HG03457 (cell line): ENCODE measurements around the gene PTGES3.
"Not testable (repeated sequence)": the region's sequence is repeated elsewhere in the genome, so short reads cannot be mapped to it uniquely, and the experiment has no call there.

Source experiments
- ATAC-seq: cut with Tn5 transposase; IDR thresholded peaks from one replicate; pipeline ENCODE4 v1.9.1; 2021; ENCODE audit warnings: moderate number of reproducible peaks; ENCODE audit not compliant: unreplicated experiment

The PTGES3 gene

DNA sequence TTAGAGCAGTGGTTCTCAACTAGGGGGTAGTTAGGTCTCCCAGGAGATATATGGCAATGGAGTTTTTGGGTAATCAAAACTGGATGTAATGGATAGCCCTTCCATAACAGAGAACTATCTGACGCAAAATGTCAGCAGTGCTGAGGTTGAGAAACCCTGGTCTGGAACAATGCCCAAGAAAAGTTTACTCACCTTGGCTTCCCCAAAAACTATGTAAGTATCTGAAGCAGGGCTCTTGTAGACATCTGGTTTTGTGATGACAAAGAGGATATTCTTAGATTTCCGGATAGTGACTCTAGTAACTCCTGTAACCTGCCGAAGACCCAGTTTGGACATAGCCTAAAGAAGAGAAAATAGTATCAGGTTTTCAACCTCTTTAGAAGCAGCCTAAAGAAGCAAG lies 25.3 kb upstream of the PTGES3 start:
- no peak for ATAC-seq

DNA sequence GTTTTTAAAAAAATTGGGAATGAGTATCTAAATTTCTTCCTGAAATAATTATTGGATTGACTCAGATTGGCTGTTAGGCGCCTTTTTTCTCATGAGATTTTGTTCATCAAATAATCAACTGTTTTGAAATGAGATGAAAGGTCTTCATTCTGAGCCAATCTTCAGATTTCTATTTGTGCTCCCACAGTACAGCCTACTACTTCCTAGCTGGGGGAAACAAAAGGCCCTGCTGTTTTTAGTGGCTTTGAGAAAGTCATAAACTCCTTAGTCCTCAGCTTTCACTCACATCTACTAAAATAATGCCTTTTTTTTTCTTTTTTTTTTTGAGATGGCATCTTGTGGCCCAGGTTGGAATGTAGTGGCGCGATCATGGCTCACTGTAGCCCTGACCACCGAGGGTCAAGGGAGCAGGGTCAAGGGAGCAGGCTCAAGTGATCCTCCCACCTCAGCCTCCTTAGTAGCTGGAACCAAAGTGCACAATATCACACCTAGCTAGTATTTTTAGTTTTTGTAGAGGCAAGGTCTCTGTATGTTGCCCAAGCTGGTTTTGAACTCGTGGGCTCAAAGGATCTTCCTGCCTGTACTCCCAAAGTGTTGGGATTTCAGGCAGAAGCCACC lies 21.8 kb upstream of the PTGES3 start:
- no peak for ATAC-seq

DNA sequence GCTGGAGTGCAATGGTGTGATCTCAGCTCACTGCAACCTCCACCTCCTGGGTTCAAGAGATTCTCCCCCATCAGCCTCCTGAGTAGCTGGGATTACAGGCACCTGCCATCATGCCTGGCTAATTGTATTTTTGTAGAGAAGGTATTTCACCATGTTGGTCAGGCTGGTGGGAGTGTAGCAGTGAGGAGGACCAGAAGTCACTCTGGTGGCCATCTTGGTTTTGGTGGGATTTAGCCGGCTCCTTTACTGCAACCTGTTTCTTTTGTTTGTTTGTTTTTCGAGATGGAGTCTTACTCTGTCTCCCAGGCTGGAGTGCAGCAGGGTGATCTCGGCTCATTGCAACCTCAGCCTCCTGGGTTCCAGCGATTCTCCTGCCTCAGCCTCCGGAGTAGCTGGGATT lies 16.4 kb upstream of the PTGES3 start:
- not testable (repeated sequence) for ATAC-seq

DNA sequence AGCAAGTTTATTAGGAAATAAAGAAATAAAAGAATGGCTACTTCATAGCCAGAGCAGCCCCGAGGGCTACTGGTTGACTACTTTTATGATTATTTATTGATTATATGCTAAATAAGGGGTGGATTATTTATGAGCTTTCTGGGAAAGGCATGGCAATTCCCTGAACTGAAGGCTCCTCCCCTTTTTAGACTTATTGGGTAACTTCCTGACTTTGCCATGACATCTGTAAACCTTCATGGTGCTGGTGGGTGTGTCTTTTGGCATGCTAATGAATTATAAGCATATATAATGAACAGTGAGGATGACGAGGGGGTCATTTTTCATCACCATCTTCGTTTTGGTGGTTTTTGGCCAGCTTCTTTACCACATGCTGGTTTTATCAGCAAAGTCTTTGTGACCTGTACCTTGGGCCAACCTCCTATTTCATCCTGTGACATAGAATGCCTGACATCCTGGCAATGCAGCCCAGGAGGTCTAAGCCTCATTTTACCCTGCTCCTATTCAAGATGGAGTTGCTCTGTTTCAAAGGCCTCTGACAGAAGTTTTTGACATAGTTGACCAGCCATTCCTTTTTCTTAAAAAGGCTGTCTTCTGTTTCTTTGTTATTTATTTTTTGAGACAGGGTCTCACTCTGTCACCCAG lies 11.1 kb upstream of the PTGES3 start:
- no peak for ATAC-seq

DNA sequence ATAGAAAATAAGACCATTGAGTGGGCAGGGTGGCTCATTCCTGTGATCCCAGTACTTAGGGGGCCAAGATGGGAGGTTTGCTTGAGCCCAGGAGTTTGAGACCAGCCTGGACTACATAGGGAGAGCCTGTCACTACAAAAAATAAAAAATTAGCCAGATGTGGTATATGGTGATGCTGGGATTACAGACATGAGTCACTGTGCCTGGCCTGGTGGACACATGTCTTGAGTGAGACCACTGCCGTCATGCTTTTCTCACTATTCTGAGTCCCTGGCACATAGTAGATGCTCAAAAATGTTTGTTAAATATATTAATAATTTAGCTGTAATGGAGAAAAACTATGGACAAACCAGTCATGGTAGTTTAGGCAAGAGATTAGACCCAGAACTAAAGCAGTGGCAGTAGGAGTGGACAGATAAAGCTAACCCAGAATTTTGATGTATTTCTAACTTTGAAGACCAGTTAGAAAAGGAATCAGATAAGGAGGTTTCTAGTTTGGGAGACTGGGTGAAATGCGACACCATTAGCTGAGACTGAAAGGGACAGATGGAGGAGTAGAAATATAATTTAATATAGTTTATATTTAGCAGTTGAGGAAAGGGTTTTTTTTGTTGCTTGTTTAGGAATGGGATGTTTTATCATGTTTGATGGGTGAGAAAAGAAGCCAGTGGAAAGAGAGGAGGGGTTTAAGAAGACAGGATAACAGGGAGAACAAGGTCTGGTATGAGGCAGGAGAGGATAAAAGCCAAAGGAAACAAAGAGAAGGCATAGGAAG lies 7.4 kb upstream of the PTGES3 start:
- ATAC-seq = no peak

DNA sequence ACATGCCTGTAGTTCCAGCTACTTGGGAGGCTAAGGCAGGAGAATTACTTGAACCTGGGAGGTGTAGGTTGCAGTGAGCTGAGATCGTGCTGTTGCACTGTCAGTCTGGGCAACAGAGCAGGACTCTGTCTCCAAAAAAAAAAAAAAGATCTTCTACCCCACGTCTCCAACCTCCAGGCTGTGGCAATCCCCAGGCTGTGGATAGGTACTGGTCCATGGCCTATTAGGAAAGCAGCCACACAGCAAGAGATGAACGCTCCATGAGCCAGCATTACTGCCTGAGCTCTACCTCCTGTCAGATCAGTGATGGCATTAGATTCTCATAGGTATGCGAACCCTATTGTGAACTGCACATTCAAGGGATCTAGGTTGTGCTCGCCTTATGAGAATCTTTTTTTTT lies 6.1 kb upstream of the PTGES3 start:
- no peak for ATAC-seq

DNA sequence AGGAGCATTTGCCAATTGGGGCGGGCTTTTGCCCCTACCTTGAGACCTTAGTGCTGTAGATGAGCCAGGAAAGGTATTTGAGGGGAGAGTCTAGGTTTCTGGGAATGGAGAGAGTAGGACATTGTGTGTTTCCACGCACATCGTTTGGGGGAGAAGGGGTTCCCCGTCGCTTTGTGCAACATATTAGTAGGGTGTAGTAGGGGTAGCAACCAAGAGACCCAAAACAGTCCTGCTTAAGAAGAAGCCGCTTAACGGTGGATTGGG lies 694 bp upstream of the PTGES3 start:
- ATAC-seq = no peak

DNA sequence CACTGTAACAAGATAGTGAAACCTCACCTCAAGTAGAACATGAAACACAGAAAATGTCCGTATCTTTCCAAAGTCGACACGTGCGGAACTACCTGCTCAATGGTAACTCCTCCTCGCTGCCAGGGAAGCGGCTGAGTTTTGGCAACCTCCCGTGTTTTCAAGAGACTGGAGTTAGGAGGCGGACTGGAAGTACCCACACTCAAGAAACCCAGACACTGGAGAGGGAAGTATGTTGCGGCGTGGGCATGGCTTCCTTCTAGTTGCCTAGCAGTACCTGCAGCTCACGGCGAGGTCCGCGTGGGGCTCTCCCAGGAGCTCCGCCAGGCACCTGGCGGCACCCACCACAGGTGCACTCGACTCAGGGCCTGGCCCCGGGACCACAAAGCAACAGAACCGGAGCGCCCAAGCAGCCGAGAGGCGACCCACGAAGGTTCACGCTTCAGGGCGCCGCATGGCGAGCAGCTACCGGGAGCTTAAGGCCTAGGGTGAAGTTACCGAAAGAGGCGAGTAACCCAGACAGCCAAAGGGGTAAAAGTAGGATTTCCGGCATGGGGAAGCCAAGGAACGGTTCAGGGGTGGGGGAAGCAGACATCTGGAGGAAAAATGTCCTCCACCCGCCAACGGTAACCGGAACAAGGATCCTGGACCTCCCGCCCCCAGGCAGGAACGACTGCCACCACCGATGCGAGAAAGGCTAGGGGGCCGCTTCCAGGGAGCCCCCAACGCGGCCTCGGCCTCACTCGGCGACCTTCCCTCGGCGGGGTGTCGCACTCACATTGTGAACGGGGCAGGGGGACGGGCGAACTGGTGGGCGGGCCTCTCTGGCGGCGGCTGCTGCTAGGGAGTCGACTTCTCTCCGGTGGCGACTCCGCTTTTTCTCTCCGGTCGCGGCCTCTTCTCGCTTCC lies 608 bp downstream of the PTGES3 start:
- no peak for ATAC-seq

DNA sequence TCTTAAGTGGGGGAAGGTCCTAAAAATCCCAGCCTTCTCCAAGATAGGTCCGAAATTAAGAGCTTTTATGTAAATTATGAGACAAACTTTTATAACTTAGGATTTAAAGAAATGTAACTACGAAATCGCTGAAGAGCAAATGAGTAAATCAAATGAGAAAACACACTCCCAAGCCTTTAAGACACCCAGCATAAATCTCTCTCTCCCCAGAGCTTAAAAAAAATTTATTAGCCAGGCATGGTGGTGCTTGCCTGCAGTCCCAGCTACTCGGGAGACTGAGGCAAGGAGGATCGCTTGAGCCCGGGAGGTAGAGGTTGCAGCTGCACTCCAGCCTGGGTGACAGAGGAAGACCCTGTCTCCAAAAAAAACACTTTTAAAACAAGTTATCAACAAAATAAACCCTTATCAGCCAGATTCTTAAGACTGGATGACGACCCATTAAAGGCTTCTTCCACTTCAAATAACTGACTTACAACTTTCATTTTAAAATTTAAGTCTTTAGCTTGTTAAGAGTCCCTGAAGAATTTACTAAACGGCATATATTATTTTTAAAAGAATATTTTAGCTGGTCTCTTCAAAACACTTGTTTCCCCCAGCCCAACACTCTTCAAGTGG lies 3.2 kb downstream of the PTGES3 start:
- ATAC-seq = no peak

DNA sequence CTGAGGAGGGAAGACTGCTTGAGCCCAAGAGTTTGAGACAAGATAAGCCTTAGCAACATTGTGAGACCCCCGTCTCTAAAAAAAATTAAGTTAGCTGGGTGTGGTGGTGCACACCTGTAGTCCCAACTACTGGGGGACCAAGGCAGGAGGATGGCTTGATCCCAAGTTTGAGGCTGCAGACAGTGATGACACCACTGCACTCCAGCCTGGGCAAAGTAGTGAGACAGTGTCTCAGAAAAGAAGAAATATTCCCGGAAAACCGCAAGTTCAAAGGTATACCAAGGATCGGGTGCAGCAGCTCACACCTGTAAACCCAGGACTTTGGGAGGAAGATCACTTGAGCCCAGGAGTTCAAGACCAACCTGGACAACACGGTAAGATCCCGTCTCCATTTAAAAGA lies 5.8 kb downstream of the PTGES3 start:
- ATAC-seq = no peak

DNA sequence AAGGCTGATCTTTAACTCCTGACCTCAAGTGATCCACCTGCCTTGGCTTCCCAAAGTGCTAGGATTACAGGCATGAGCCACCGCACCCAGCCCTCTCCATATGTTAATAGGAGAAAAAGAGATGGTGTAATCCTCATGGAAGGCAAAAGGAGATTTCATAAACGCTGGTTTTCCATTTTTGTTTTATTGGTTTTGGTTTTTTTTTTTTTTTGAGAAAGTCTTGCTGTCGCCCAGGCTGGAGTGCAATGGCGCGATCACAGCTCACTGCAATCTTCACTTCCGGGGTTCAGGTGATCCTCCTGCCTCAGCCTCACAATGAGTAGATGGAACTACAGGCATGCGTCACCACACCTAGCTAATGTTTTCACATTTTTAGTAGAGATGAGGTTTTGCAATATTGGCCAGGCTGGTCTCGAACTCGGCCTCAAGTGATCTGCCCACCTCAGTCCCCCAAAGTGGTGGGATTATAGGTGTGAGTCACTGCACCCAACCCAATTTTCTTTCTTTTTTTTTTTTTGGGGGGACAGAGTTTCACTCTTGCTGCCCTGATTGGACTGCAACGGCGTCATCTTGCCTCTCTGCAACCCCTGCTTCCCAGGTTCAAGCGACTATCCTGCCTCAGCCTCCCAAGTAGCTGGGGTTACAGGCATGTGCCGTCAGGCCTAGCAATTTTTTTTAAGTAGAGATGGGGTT lies 8.1 kb downstream of the PTGES3 start:
- ATAC-seq = no peak

DNA sequence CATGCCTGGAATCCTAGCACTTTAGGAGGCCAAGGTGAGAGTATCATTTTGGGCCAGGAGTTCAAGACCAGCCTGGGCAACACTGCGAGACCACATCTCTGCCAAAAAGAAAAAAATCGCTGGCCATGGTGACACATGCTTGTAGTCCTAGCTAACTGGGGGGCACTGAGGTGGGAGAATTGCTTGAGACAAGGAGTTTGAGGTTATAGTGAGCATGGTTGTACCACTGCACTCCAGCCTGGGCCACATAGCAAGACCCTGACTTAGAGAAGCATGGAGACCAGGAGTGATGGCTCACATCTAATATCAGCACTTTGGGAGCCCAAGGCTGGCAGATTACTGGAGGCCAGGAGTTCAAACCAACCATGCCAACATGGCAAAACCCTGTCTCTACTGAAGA lies 9.2 kb downstream of the PTGES3 start:
- ATAC-seq = no peak

DNA sequence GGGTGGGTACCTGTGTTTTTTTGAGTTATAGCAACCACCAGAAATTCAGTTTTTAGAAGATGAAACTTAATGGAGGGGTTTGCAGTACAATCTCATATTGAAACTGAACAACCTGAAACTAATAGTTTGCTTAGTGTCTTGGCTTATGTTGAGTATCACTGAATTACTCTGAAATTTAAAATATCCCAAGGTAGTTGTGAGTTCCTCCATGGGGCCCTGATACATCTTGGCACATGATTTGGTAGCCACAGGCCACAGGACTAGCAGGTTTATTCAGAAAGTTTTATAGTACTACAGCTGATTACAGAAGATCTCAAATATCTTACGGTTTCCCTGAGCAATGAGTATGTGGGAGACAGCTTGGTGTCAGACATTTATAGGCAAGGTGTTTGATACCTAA lies 10.4 kb downstream of the PTGES3 start:
- ATAC-seq = no peak

DNA sequence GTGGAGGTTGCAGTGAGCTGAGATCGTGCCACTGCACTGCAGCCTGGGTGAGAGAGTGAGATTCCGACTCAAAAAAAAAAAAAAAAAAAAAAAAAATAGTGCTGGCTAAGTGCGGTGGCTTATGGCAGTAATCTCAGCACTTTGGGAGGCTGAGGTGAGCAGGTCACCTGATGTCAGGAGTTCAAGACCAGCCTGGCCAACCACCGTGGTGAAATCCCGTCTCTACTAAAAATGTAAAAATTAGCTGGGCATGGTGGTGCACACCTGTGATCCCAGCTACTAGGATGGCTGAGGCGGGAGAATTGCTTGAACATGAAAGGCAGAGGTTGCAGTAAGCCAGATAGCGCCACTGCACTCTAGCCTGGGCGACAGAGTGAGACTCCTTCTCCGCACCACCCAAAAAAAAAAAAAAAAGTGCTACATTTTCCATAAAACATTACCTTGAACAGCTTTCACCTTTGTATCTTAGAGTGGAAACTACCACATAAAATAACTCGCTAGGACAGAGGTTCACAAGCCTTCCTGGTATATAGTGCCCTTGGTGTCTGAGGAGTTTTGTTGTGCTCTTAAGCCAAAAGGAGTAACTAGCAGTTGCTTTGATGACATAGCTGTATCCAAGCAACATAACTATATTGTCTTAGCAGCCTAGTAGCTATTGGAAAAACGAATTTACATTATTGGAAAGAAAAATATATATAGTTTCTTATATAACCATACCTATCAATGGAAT lies 11.1 kb downstream of the PTGES3 start:
- ATAC-seq = no peak

DNA sequence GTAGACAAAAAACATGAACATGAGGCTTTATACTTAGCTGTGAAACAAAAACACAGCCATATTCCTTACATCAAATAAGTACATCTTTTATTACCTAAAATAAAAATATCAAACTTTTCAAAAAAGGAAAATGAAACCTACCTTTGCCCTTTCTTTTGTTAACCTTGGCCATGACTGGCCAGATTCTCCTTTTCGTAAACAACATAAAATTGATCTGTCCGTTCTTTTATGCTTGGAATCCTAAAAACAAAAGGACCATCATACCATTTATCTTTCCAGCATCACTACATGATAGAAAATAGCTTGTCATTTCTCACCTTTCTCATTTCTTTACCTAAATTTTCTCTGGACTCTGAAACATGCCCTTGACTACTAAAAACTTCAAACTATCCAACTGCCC lies 16.5 kb downstream of the PTGES3 start:
- no peak for ATAC-seq

DNA sequence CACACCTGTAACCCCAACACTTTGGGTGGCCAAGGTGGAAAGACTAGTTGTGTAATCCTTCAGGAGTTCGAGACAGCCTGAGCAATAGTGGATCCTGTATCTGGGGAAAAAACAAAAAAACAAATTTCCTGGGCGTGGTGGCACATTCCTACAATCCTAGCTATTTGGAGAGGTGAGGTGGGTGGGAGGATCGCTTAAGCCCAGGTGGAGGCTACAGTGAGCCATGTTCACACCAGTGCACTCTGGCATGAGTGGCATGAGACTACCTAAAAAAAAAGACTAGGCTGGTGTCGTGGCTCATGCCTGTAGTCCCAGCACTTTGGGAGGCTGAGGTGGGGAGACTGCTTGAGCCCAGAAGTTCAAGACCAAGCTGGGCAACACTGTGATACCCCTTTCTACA lies 17.2 kb downstream of the PTGES3 start:
- no peak for ATAC-seq

DNA sequence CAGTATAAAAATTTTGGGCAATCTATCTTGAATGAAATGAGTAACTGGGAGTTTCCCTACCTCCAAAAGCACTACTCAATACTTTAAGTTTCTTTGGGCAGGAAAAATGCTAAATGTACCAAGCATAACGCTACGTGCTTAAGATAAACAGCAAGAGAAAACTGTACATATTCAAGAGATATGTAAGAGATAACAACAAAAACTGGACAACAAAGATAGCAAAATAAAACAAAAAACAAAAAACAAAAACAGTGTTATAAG lies 20.0 kb downstream of the PTGES3 start:
- no peak for ATAC-seq

DNA sequence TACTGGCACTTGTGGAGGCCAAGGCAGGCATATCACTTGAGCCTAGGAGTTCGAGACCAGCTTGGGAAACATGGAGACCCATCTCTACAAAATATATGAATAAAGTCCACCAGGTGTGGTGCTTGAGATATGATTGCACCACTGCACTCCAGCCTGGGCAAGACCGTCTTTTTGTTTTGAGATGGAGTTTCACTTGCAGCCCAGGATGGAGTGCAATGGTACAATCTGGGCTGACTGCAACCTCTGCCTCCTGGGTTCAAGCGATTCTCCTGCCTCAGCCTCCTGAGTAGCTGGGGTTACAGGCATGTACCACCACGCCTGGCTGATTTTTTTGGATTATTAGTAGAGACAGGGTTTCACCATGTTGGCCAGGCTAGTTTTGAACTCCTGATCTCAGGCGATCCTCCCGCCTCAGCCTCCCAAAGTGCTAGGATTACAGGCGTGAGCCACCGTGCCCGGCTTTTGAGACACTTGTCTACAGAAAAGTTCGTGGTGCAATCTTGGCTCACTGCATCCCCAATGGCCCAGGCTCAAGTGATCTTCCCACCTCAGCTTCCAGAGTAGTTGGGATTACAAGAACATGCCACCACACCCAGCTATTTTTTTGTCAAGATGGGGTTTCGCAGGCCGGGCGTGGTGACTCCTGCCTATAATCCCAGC lies 26.0 kb downstream of the PTGES3 start:
- no peak for ATAC-seq

DNA sequence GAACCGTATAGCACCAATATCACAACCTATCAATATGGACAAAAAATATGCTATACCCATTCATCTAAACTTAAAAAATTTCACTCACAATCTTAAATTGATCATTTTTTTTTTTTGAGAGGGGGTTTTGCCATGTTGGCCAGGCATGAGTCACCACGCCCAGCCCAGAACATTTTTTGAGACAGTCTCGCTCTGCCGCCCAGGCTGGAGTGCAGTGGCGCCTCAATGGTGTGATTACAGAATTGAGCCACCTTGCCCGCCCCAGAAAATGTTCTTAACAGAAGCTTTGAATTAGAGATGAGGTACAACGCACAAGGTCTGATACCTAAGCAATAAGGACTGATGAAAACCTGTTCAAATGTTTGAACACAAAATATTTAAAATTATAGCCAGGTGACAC lies 26.5 kb downstream of the PTGES3 start:
- ATAC-seq = no peak

DNA sequence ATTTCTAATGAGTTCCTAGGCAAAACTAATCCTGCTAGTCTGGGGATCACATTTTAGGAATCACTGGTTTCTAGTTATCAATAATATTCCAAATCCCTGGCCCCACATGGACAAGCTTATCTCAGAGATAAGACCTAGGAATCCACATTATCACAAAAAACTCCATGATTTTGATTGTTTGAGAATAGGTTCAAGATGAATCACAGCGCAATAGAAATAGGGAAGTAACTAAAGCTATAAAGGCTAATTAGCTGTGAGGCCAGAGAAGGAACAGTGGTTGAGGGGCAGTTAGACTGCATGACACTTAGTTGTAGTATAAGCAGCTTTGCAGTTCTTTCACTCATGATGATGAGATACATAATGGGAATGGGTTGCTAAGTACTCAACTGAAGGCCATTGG lies 29.2 kb downstream of the PTGES3 start:
- no peak for ATAC-seq
